Skeletal muscle cell (primary cell): ENCODE data around the gene TAS2R19.

Experiments used
- DNase-seq: peaks from one replicate; pipeline ENCODE4 v3.0.0-alpha.2; 2010; ENCODE audit warnings: low read depth
- H3K4me3 ChIP-seq: 2 replicates; pipeline ENCODE4 v1.5.1; 2011; ENCODE audit warnings: low read depth, mild to moderate bottlenecking, control low read depth, low read length, moderate library complexity

The TAS2R19 gene

GRCh38 chr12:11007608-11008007, 14.8 kb downstream of the TAS2R19 start:
- no peak overlapping the region for H3K4me3 ChIP-seq
- DNase-seq: no peak

GRCh38 chr12:10998204-10998603, 24.2 kb downstream of the TAS2R19 start, which contains the start of gene TAS2R20:
TAS2R20 (minus strand) TSS chr12:10998304; CDS start chr12:10997875, 429 bp downstream.
- no peak within 1 kb of the TSS for H3K4me3 ChIP-seq
- no peak for DNase-seq

GRCh38 chr12:10994307-10994706, 28.1 kb downstream of the TAS2R19 start:
- no peak overlapping the region for H3K4me3 ChIP-seq
- DNase-seq: no peak

GRCh38 chr12:10989107-10989506, 33.3 kb downstream of the TAS2R19 start:
- no peak overlapping the region for H3K4me3 ChIP-seq
- DNase-seq: no peak

GRCh38 chr12:10986812-10987211, 35.6 kb downstream of the TAS2R19 start, which contains the start of gene TAS2R50:
TAS2R50 (minus strand) TSS chr12:10986912; CDS start chr12:10986860, 52 bp downstream.
- no peak for DNase-seq
- H3K4me3 ChIP-seq: no peak within 1 kb of the TSS

- DNase-seq: no peak
- no peak overlapping the region for H3K4me3 ChIP-seq
These were observed 40.2 kb downstream of the TAS2R19 start for GRCh38 chr12:10982244-10982643.

GRCh38 chr12:10974965-10975364, 47.5 kb downstream of the TAS2R19 start:
- no peak overlapping the region for H3K4me3 ChIP-seq

More at GRCh38 chr12:10974965-10975364, 47.5 kb downstream of the TAS2R19 start:
- no peak for DNase-seq
